ENCODE results near the gene TMEM151B. TPM values are rescaled to one million over a fixed set of nuclear protein-coding genes. Genes with fewer than 3 reads are reported as not detected.

The TMEM151B gene
- total RNA-seq, 1 experiment from 2014 or later: not detected

DNA sequence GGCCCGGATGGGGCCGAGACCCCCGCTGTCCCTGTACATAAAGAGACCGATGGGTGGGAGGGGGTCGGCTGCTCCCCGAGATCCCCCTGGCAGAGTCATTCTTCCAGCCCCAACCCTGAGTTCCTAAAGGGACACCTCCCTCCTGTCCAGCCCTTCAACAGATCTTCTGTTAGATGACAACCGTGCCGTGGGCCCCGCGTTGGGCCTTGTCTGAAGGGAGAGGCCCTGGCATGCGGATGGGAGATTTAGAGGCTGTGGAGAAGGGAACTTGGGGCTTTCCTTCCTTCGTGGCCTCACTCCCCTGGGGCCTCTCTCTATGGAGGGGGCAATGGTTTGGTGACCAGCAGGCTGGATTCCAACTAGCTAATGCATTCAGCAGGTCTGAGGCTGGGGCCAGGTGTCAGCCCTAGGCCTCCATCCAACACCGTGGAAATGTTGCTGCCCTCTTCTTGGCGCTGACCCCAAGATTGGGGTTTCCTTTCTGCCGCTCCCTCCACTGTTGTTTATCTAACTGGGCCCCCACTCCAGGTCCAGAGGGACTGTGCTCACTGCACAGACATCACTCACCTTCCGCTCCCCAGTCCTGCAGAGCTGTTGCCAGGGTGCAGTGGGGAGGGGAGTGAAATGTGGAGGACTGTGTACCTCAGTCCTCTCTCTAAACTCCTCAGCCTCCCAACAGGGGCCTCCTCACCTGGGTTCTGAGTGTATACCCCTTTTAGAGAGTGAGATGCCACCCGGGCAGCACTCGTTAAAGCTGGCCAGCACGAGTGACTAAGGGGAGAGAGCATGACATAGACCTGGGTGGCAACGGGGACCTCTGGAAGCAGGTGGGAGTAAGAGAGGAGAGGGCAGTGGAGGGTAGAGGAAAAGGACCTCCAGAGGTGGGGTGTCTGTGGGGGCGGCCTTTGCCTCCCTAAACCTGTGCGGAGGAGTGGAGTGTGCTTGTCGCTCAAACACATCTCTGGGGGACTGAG, 6.7 kb downstream of the TMEM151B start:
- H4K20me1 ChIP-seq (ENCODE audit: low read length): no peaks in the 10 kb centered on the region
- H3F3A ChIP-seq (ENCODE audit: low read length, unreplicated experiment): no peaks in the 10 kb centered on the region
- ChIA-PET CTCF (no interaction called here), POLR2A (ENCODE audit: unreplicated experiment) (no interaction called here)
- no peak overlapping the region for H3K9ac ChIP-seq (ENCODE audit: low read length)
- H3K4me3 ChIP-seq (ENCODE audit: low read length): no peak overlapping the region
- no peak overlapping the region for H2AFZ ChIP-seq (ENCODE audit: low read length)
- H3K36me3 ChIP-seq (ENCODE audit: low read depth, low read length): no peaks in the 10 kb centered on the region
- no peak overlapping the region for H3K27ac ChIP-seq (ENCODE audit: low read length)
- no peak for ATAC-seq
- peaks cover 8% of the 10 kb centered on the region; the same call in 1 of the 2 replicates for H3K4me1 ChIP-seq (ENCODE audit: insufficient read depth, low read length)
- no peaks in the 10 kb centered on the region for H3K79me2 ChIP-seq (ENCODE audit: low read length)
- intact Hi-C loops (cut with micrococcal nuclease): no loop called here
- no peaks in the 10 kb centered on the region for H3K9me3 ChIP-seq (ENCODE audit: low read length)
- no peak for DNase-seq
- no TSS peak for BruUV-seq (replicated peaks)
- H3K27me3 ChIP-seq (ENCODE audit: low read length): peaks cover 11% of the 10 kb centered on the region
- H3K9me2 ChIP-seq (replicated peaks; ENCODE audit: low read length): no peaks in the 10 kb centered on the region
- H3K4me2 ChIP-seq (ENCODE audit: low read length): no peak overlapping the region
- no peak for TF ChIP-seq EZH2 (IDR thresholded peaks at IDR 0.05; ENCODE audit: low read length, unreplicated experiment)
- TF ChIP-seq, protein P1, sequence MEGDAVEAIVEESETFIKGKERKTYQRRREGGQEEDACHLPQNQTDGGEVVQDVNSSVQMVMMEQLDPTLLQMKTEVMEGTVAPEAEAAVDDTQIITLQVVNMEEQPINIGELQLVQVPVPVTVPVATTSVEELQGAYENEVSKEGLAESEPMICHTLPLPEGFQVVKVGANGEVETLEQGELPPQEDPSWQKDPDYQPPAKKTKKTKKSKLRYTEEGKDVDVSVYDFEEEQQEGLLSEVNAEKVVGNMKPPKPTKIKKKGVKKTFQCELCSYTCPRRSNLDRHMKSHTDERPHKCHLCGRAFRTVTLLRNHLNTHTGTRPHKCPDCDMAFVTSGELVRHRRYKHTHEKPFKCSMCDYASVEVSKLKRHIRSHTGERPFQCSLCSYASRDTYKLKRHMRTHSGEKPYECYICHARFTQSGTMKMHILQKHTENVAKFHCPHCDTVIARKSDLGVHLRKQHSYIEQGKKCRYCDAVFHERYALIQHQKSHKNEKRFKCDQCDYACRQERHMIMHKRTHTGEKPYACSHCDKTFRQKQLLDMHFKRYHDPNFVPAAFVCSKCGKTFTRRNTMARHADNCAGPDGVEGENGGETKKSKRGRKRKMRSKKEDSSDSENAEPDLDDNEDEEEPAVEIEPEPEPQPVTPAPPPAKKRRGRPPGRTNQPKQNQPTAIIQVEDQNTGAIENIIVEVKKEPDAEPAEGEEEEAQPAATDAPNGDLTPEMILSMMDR (conservative IDR thresholded peaks at IDR 0.05; ENCODE audit: low read depth, low read length): no peak
- no peak for TF ChIP-seq EZH2phosphoT487 (IDR thresholded peaks at IDR 0.05; ENCODE audit: borderline replicate concordance, low read length)

DNA sequence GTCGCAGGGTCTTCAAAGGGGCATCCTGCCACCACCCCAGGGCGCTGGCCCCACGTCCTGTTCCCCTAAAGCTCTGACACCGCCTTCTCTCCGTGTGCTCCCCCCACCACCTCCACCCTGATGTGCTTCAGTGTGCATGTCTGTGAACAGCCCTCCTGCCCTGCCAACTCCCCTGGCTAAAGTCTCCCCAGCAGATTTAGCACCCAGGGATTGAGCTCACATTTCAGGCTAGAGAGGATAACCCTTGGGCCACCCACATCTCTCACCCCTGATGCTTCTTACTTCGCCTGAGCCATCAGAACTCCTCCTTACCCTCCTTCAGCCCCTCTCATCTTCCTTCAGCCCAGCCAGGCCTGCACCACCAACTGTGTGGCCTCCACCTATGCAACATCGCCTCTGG, 7.5 kb downstream of the TMEM151B start:
- TF ChIP-seq, protein P1 (conservative IDR thresholded peaks at IDR 0.05; ENCODE audit: low read depth, low read length): no peak
- no peak for TF ChIP-seq EZH2 (IDR thresholded peaks at IDR 0.05; ENCODE audit: low read length, unreplicated experiment)
- no peak for TF ChIP-seq EZH2phosphoT487 (IDR thresholded peaks at IDR 0.05; ENCODE audit: borderline replicate concordance, low read length)
- no peak overlapping the region for H3K9ac ChIP-seq (ENCODE audit: low read length)
- no peaks in the 10 kb centered on the region for H3F3A ChIP-seq (ENCODE audit: low read length, unreplicated experiment)
- H3K9me3 ChIP-seq (ENCODE audit: low read length): no peaks in the 10 kb centered on the region
- no peak for DNase-seq
- H4K20me1 ChIP-seq (ENCODE audit: low read length): no peaks in the 10 kb centered on the region
- H3K4me2 ChIP-seq (ENCODE audit: low read length): no peak overlapping the region
- no peak overlapping the region for H2AFZ ChIP-seq (ENCODE audit: low read length)
- no peak overlapping the region for H3K27ac ChIP-seq (ENCODE audit: low read length)
- intact Hi-C loops (cut with micrococcal nuclease): no loop called here
- ChIA-PET CTCF (no interaction called here), POLR2A (ENCODE audit: unreplicated experiment) (no interaction called here)
- no peak overlapping the region for H3K4me3 ChIP-seq (ENCODE audit: low read length)
- ATAC-seq: no peak
- H3K4me1 ChIP-seq (ENCODE audit: insufficient read depth, low read length): peaks cover 8% of the 10 kb centered on the region; the same call in 1 of the 2 replicates
- no peaks in the 10 kb centered on the region for H3K9me2 ChIP-seq (replicated peaks; ENCODE audit: low read length)
- H3K27me3 ChIP-seq (ENCODE audit: low read length): peaks cover 7% of the 10 kb centered on the region
- no peaks in the 10 kb centered on the region for H3K36me3 ChIP-seq (ENCODE audit: low read depth, low read length)
- no TSS peak for BruUV-seq (replicated peaks)
- H3K79me2 ChIP-seq (ENCODE audit: low read length): no peaks in the 10 kb centered on the region

DNA sequence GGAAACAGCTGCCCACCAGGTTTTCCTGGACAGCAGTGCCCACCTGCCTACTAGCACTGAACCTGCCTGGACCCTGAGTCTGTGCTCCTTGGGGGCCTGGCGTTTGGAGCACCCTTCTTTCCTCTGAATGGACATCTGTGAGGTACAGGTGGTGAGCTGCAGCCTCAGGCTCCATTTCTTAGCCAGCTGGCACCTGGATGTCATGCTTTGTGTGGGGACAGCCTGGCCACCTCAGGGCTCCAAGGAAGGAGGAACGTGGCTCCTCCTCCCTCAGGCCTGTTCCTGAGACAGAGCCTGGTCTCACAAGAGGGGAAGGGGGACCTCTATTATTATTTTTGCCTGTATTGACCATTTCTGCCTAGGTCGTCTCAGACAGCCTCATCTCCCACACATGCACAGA, 8.1 kb downstream of the TMEM151B start:
- Histone ChIP-seq H4K20me1 (ENCODE audit: low read length) (no peaks in the 10 kb centered on the region), H3K4me2 (ENCODE audit: low read length) (no peak overlapping the region), H3K9me2 (replicated peaks; ENCODE audit: low read length) (no peaks in the 10 kb centered on the region), H3F3A (ENCODE audit: low read length, unreplicated experiment) (no peaks in the 10 kb centered on the region), H3K27me3 (ENCODE audit: low read length) (peaks cover 10% of the 10 kb centered on the region), H2AFZ (ENCODE audit: low read length) (no peak overlapping the region), H3K9me3 (ENCODE audit: low read length) (no peaks in the 10 kb centered on the region), H3K9ac (ENCODE audit: low read length) (no peak overlapping the region), H3K36me3 (ENCODE audit: low read depth, low read length) (no peaks in the 10 kb centered on the region), H3K4me3 (ENCODE audit: low read length) (no peak overlapping the region), H3K4me1 (ENCODE audit: insufficient read depth, low read length) (peaks cover 8% of the 10 kb centered on the region; the same call in 1 of the 2 replicates), H3K27ac (ENCODE audit: low read length) (no peak overlapping the region), H3K79me2 (ENCODE audit: low read length) (no peaks in the 10 kb centered on the region)
- DNase-seq (no peak), ATAC-seq (no peak)
- no TSS peak for BruUV-seq (replicated peaks)
- ChIA-PET CTCF (no interaction called here), POLR2A (ENCODE audit: unreplicated experiment) (no interaction called here)
- intact Hi-C loops (cut with micrococcal nuclease): no loop called here
- TF ChIP-seq EZH2 (IDR thresholded peaks at IDR 0.05; ENCODE audit: low read length, unreplicated experiment) (no peak), EZH2phosphoT487 (IDR thresholded peaks at IDR 0.05; ENCODE audit: borderline replicate concordance, low read length) (no peak)
- TF ChIP-seq, protein P1 (conservative IDR thresholded peaks at IDR 0.05; ENCODE audit: low read depth, low read length): no peak

Data from PC-3 (cell line).